H9 (cell line): Measurements from ENCODE around the gene SSBP2. TPM values are rescaled to one million over a fixed set of nuclear protein-coding genes. Genes with fewer than 3 reads are reported as not detected.

Experiments
- DNase-seq: peaks from one replicate; pipeline ENCODE4 v3.0.0-alpha.2; 2017
- H2AFZ ChIP-seq: one replicate; pipeline ENCODE4 v1.6.1; 2013; ENCODE audit warnings: mild to moderate bottlenecking, low read length, control low read depth, moderate library complexity
- H2AK5ac ChIP-seq: 2 replicates; pipeline ENCODE4 v1.6.1; 2013; ENCODE audit warnings: low read length, control low read depth, mixed read lengths; ENCODE audit not compliant: insufficient read length
- H2BK120ac ChIP-seq: one replicate; pipeline ENCODE4 v1.6.1; 2013; ENCODE audit warnings: low read depth, mild to moderate bottlenecking, low read length, control low read depth, inconsistent platforms; ENCODE audit not compliant: poor library complexity, severe bottlenecking
- H2BK12ac ChIP-seq: 2 replicates; pipeline ENCODE4 v1.6.1; 2013; ENCODE audit warnings: low read length, control low read depth, mixed read lengths, low read depth; ENCODE audit not compliant: insufficient read length
- H2BK15ac ChIP-seq: 2 replicates; pipeline ENCODE4 v1.6.1; 2013; ENCODE audit warnings: low read depth, low read length, control low read depth
- H2BK20ac ChIP-seq: one replicate; pipeline ENCODE4 v1.6.1; 2013; ENCODE audit warnings: low read depth, mild to moderate bottlenecking, low read length, control low read depth, inconsistent platforms; ENCODE audit not compliant: poor library complexity, severe bottlenecking
- H2BK5ac ChIP-seq: 2 replicates; pipeline ENCODE4 v1.6.1; 2013; ENCODE audit warnings: low read length, control low read depth, mixed read lengths; ENCODE audit not compliant: insufficient read length
- H3K14ac ChIP-seq: 2 replicates; pipeline ENCODE4 v1.6.1; 2013; ENCODE audit warnings: low read length, control low read depth; ENCODE audit not compliant: insufficient read depth
- H3K18ac ChIP-seq: 2 replicates; pipeline ENCODE4 v1.6.1; 2013; ENCODE audit warnings: low read depth, mild to moderate bottlenecking, mixed read lengths, low read length, control low read depth; ENCODE audit not compliant: insufficient read length
- H3K23ac ChIP-seq: 2 replicates; pipeline ENCODE4 v1.6.1; 2013; ENCODE audit warnings: low read length, control low read depth, mixed read lengths, low read depth; ENCODE audit not compliant: insufficient read length
- H3K23me2 ChIP-seq: 2 replicates; pipeline ENCODE4 v1.6.1; 2013; ENCODE audit warnings: low read depth, mild to moderate bottlenecking, mixed read lengths, low read length, control low read depth; ENCODE audit not compliant: insufficient read length, poor library complexity, severe bottlenecking
- H3K27ac ChIP-seq: 2 replicates; pipeline ENCODE4 v1.5.1; 2013; ENCODE audit warnings: low read length, control low read depth, mixed read lengths, low read depth; ENCODE audit not compliant: insufficient read length
- H3K27me3 ChIP-seq: 2 replicates; pipeline ENCODE4 v1.6.1; 2013; ENCODE audit warnings: low read length, control low read depth, inconsistent platforms; ENCODE audit not compliant: insufficient read depth
- H3K4ac ChIP-seq: 2 replicates; pipeline ENCODE4 v1.6.1; 2013; ENCODE audit warnings: low read depth, mild to moderate bottlenecking, control low read depth, inconsistent platforms, low read length, moderate library complexity
- H3K4me1 ChIP-seq: 2 replicates; pipeline ENCODE4 v1.6.1; 2013; ENCODE audit warnings: low read length, control low read depth, inconsistent platforms; ENCODE audit not compliant: insufficient read depth
- H3K4me2 ChIP-seq: 2 replicates; pipeline ENCODE4 v1.6.1; 2013; ENCODE audit warnings: low read length, control low read depth, mixed read lengths; ENCODE audit not compliant: insufficient read length, insufficient read depth
- H3K56ac ChIP-seq: 2 replicates; pipeline ENCODE4 v1.6.1; 2013; ENCODE audit warnings: low read depth, mild to moderate bottlenecking, mixed read lengths, low read length, control low read depth; ENCODE audit not compliant: insufficient read length
- H3K79me1 ChIP-seq: 2 replicates; pipeline ENCODE4 v1.6.1; 2013; ENCODE audit warnings: low read depth, mild to moderate bottlenecking, moderate library complexity, low read length, control low read depth, inconsistent platforms; ENCODE audit not compliant: insufficient read depth, poor library complexity, severe bottlenecking
- H3K79me2 ChIP-seq: 2 replicates; pipeline ENCODE4 v1.6.1; 2013; ENCODE audit warnings: low read length, control low read depth, inconsistent platforms; ENCODE audit not compliant: insufficient read depth
- H3K9ac ChIP-seq: 2 replicates; pipeline ENCODE4 v1.6.1; 2013; ENCODE audit warnings: low read length, control low read depth, mixed read lengths; ENCODE audit not compliant: insufficient read length; ENCODE audit errors: extremely low read depth
- H3K9me3 ChIP-seq: one replicate; pipeline ENCODE4 v1.6.1; 2013; ENCODE audit warnings: low read depth, low read length, inconsistent platforms; ENCODE audit not compliant: control insufficient read depth
- H3T11ph ChIP-seq: one replicate; pipeline ENCODE4 v1.6.1; 2013; ENCODE audit warnings: mild to moderate bottlenecking, low read length, control low read depth, inconsistent platforms
- H4K20me1 ChIP-seq: one replicate; pipeline ENCODE4 v1.6.1; 2013; ENCODE audit not compliant: control insufficient read depth, insufficient read length, insufficient read depth
- H4K5ac ChIP-seq: 2 replicates; pipeline ENCODE4 v1.6.1; 2013; ENCODE audit warnings: low read depth, mild to moderate bottlenecking, mixed read lengths, low read length, control low read depth; ENCODE audit not compliant: insufficient read length
- H4K8ac ChIP-seq: replicated peaks from 2 replicates; pipeline ENCODE4 v1.6.1; 2013; ENCODE audit warnings: low read length, control low read depth, mixed read lengths, low read depth; ENCODE audit not compliant: insufficient read length
- H4K91ac ChIP-seq: 2 replicates; pipeline ENCODE4 v1.6.1; 2013; ENCODE audit warnings: low read depth, mild to moderate bottlenecking, moderate library complexity, mixed read lengths, low read length, control low read depth; ENCODE audit not compliant: insufficient read length
- H3K27ac Mint-ChIP-seq, 3 experiments: 2 replicates in 2 of 3; 3 replicates in 1 of 3; pipeline ENCODE4 v1.8.0; 2020 to 2021; ENCODE audit warnings: mixed read lengths in 3 of 3, mild to moderate bottlenecking in 1 of 3, moderate library complexity in 1 of 3
- H3K27me3 Mint-ChIP-seq: 2 replicates; pipeline ENCODE4 v1.8.0; 2021; ENCODE audit warnings: low read depth, mild to moderate bottlenecking, moderate library complexity, mixed read lengths
- H3K36me3 Mint-ChIP-seq, 3 experiments: 2 replicates in 2 of 3; 3 replicates in 1 of 3; pipeline ENCODE4 v1.8.0; 2020 to 2021; ENCODE audit warnings: low read depth in 3 of 3, mixed read lengths in 3 of 3; ENCODE audit not compliant: insufficient read depth in 1 of 3
- H3K4me1 Mint-ChIP-seq, 2 experiments: 2 replicates each; pipeline ENCODE4 v1.8.0; 2020; ENCODE audit warnings: mixed read lengths in 2 of 2
- H3K4me3 Mint-ChIP-seq, 2 experiments: 2 replicates in 1 of 2; 3 replicates in 1 of 2; pipeline ENCODE4 v1.8.0; 2020 to 2021; ENCODE audit warnings: mild to moderate bottlenecking in 2 of 2, mixed read lengths in 2 of 2, moderate library complexity in 1 of 2
- H3K9me3 Mint-ChIP-seq, 2 experiments: 2 replicates in 1 of 2; 3 replicates in 1 of 2; pipeline ENCODE4 v1.8.0; 2020; ENCODE audit warnings: mild to moderate bottlenecking in 2 of 2, mixed read lengths in 2 of 2, moderate library complexity in 1 of 2
- WGBS: extraction: QIAGEN DNeasy Blood & Tissue Kit; methylation state at CpG from one replicate; pipeline ENCODE4 v1.1.7; 2013; ENCODE audit warnings: missing lambda C conversion rate, low lambda C conversion rate, mixed read lengths; ENCODE audit not compliant: insufficient read length; ENCODE audit errors: extremely low coverage; 5-methylcytosine and 5-hydroxymethylcytosine counted together
- total RNA-seq: library from RNA; stranded (reverse); gene quantifications from 2 replicates; pipeline ENCODE4 v1.2.1, GENCODE V29; 2021
- TF ChIP-seq, protein P1 (sequence below): fragments of 200-600 bp; sonication (generic); conservative IDR thresholded peaks from 3 replicates; pipeline ENCODE4 v1.8.0; 2021; ENCODE audit warnings: antibody characterized with exemption, mild to moderate bottlenecking

The SSBP2 gene
- total RNA-seq, 1 experiment from 2014 or later, result 35.6 TPM

DNA sequence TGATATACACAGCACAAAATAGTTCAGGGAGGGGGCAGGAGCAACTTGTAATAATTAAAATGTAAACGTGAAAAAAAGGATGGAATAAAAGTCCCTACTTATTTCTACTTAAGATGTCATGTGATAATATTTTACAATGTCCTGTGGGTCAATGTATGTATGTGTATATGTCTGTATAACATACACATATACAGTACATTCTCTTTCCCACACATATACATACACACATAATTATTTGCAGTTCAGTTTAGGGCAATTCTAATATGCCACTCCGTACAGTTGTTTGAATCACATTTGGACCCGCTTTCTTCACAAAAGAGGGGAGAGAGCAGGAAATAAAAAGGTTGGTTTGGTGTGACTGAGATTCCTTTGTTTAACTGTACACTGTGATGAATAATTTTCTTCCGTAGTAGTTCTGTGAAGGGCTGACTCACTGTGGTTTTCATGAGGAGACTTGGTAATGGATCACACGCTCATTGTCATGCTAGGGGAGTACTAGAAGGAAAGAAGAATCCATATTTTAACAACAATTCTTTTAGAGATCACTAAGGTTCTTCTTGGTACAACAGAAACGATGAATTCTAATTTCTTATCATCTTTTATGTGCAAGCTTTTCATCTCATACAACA is 330.7 kb downstream of the SSBP2 start:
- TF ChIP-seq, protein P1, sequence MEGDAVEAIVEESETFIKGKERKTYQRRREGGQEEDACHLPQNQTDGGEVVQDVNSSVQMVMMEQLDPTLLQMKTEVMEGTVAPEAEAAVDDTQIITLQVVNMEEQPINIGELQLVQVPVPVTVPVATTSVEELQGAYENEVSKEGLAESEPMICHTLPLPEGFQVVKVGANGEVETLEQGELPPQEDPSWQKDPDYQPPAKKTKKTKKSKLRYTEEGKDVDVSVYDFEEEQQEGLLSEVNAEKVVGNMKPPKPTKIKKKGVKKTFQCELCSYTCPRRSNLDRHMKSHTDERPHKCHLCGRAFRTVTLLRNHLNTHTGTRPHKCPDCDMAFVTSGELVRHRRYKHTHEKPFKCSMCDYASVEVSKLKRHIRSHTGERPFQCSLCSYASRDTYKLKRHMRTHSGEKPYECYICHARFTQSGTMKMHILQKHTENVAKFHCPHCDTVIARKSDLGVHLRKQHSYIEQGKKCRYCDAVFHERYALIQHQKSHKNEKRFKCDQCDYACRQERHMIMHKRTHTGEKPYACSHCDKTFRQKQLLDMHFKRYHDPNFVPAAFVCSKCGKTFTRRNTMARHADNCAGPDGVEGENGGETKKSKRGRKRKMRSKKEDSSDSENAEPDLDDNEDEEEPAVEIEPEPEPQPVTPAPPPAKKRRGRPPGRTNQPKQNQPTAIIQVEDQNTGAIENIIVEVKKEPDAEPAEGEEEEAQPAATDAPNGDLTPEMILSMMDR, result no peak
- Histone ChIP-seq H3K4me1 (no peaks in the 10 kb centered on the region), H2BK20ac (no peak overlapping the region), H4K8ac (no peak overlapping the region), H2BK120ac (no peak overlapping the region), H3K27me3 (no peaks in the 10 kb centered on the region), H2AFZ (no peak overlapping the region), H3K18ac (no peak overlapping the region), H3K14ac (no peak overlapping the region), H2BK12ac (no peak overlapping the region), H3K9me3 (no peaks in the 10 kb centered on the region), H3K9ac (no peak overlapping the region), H3K23ac (no peak overlapping the region), H4K20me1 (no peaks in the 10 kb centered on the region), H4K91ac (no peak overlapping the region), H3K23me2 (no peaks in the 10 kb centered on the region), H3K27ac (no peak overlapping the region), H3K79me2 (no peaks in the 10 kb centered on the region), H3T11ph (no peak overlapping the region), H3K4me2 (no peak overlapping the region), H4K5ac (no peak overlapping the region), H2AK5ac (no peak overlapping the region), H2BK5ac (no peak overlapping the region), H3K79me1 (no peaks in the 10 kb centered on the region), H3K4ac (no peak overlapping the region), H3K56ac (no peak overlapping the region), H2BK15ac (no peak overlapping the region)
- H3K4me1 Mint-ChIP-seq, result no peaks in the 10 kb centered on the region
- no peak for DNase-seq
- no peak overlapping the region for H3K4me3 Mint-ChIP-seq
- H3K36me3 Mint-ChIP-seq, result no peaks in the 10 kb centered on the region
- no peaks in the 10 kb centered on the region for H3K27me3 Mint-ChIP-seq
- H3K27ac Mint-ChIP-seq, result peak overlapping the region in 1 of 3 experiments; percentile 19; a peak in 1 of 7 replicates
- no CpG with 5 or more reads among the region's 6 CpGs for WGBS
- H3K9me3 Mint-ChIP-seq, result no peaks in the 10 kb centered on the region
